Activated CD8-positive, alpha-beta T cell treated with anti-CD3 and anti-CD28 coated beads for 36 hours (primary cell): ENCODE measurements around the gene SIL1. TPM values are rescaled to one million over a fixed set of nuclear protein-coding genes. Genes with fewer than 3 reads are reported as not detected.

Experiments
- ATAC-seq: fragments of 200-7000 bp; cut with Tn5 transposase; one replicate; pipeline ENCODE4 v1.10.0; 2021; ENCODE audit warnings: mild to moderate bottlenecking, moderate library complexity
- CTCF ChIA-PET: fragments of 350-600 bp; sonication (Branson Sonifier 250); formaldehyde crosslinking; loops from one replicate; lab custom pipeline; 2021; ENCODE audit warnings: antibody characterized with exemption; lab: Charles Lee
- POLR2A ChIA-PET: fragments of 350-600 bp; sonication (Branson Sonifier 250); formaldehyde crosslinking; loops from one replicate; lab custom pipeline; 2021; ENCODE audit warnings: antibody characterized with exemption; lab: Charles Lee
- DNase-seq: peaks from one replicate; pipeline ENCODE4 v3.0.0-alpha.2; 2020
- H3K27ac Mint-ChIP-seq: one replicate; pipeline ENCODE4 v1.8.0; 2021; ENCODE audit warnings: mild to moderate bottlenecking, mixed read lengths
- H3K27me3 Mint-ChIP-seq: one replicate; pipeline ENCODE4 v1.8.0; 2021; ENCODE audit warnings: mixed read lengths
- H3K36me3 Mint-ChIP-seq: one replicate; pipeline ENCODE4 v1.8.0; 2021; ENCODE audit warnings: low read depth, mixed read lengths
- H3K4me1 Mint-ChIP-seq: one replicate; pipeline ENCODE4 v1.8.0; 2021; ENCODE audit warnings: low read depth, mixed read lengths
- H3K4me3 Mint-ChIP-seq: one replicate; pipeline ENCODE4 v1.8.0; 2021; ENCODE audit warnings: mild to moderate bottlenecking, moderate library complexity, mixed read lengths
- H3K9me3 Mint-ChIP-seq: one replicate; pipeline ENCODE4 v1.8.0; 2021; ENCODE audit warnings: mixed read lengths
- CTCF ChIP-seq: fragments of 200-600 bp; IDR thresholded peaks from one replicate; pipeline ENCODE4 v1.8.0; 2022; ENCODE audit warnings: antibody characterized with exemption, mild to moderate bottlenecking
- intact Hi-C: fragments of 100-400 bp; cut with micrococcal nuclease; formaldehyde crosslinking; loops from one replicate; pipeline ENCODE4 v1.10.0; 2022
- total RNA-seq, 2 experiments: library from RNA; stranded (reverse); gene quantifications; one replicate each; pipeline ENCODE4 v1.2.3, GENCODE V29; 2021

Gene SIL1
- total RNA-seq, 2 experiments from 2014 or later = 27.6 to 32.3 TPM

- DNase-seq = no peak
- TF ChIP-seq CTCF = no peak
- CTCF ChIA-PET = no interaction called here
- Mint-ChIP-seq H3K36me3 (peaks cover 3% of the 10 kb centered on the region), H3K9me3 (no peaks in the 10 kb centered on the region), H3K27me3 (no peaks in the 10 kb centered on the region), H3K4me1 (no peaks in the 10 kb centered on the region), H3K27ac (no peak overlapping the region), H3K4me3 (no peak overlapping the region)
- intact Hi-C loops = no loop called here
- no peak for ATAC-seq
- POLR2A ChIA-PET = no interaction called here
Observed at GRCh38 chr5:139132515-139132914, 65.7 kb downstream of the SIL1 start.

- DNase-seq = no peak
- POLR2A ChIA-PET = no interaction called here
- CTCF ChIA-PET = no interaction called here
- H3K4me3 Mint-ChIP-seq = no peak overlapping the region
- no peaks in the 10 kb centered on the region for H3K4me1 Mint-ChIP-seq
- H3K9me3 Mint-ChIP-seq = no peaks in the 10 kb centered on the region
- no peaks in the 10 kb centered on the region for H3K27me3 Mint-ChIP-seq
- H3K27ac Mint-ChIP-seq = no peak overlapping the region
- peaks cover 7% of the 10 kb centered on the region for H3K36me3 Mint-ChIP-seq
- intact Hi-C loops = loop anchor here (1.0 kb wide), 1 partner anchor 18 kb away; no protein-coding TSS in a partner anchor
- TF ChIP-seq CTCF = no peak
- ATAC-seq = no peak
Observed at GRCh38 chr5:139131921-139132432, 66.2 kb downstream of the SIL1 start.

GRCh38 chr5:139131465-139131864 lies 66.7 kb downstream of the SIL1 start:
- H3K27me3 Mint-ChIP-seq = no peaks in the 10 kb centered on the region
- no peak for DNase-seq
- intact Hi-C loops = loop anchor here (1.0 kb wide), 1 partner anchor 17 kb away; no protein-coding TSS in a partner anchor
- POLR2A ChIA-PET = no interaction called here
- H3K4me3 Mint-ChIP-seq = no peak overlapping the region
- H3K36me3 Mint-ChIP-seq = peaks cover 8% of the 10 kb centered on the region
- TF ChIP-seq CTCF = no peak
- no peaks in the 10 kb centered on the region for H3K4me1 Mint-ChIP-seq
- no peak for ATAC-seq
- CTCF ChIA-PET = no interaction called here
- H3K9me3 Mint-ChIP-seq = no peaks in the 10 kb centered on the region
- H3K27ac Mint-ChIP-seq = no peak overlapping the region

GRCh38 chr5:139131062-139131461 lies 67.1 kb downstream of the SIL1 start:
- peaks cover 6% of the 10 kb centered on the region for H3K36me3 Mint-ChIP-seq
- no peak overlapping the region for H3K27ac Mint-ChIP-seq
- H3K4me3 Mint-ChIP-seq = no peak overlapping the region
- ATAC-seq = no peak
- intact Hi-C loops = loop anchor here (1.0 kb wide), 1 partner anchor 17 kb away; no protein-coding TSS in a partner anchor
- DNase-seq = no peak
- no peaks in the 10 kb centered on the region for H3K4me1 Mint-ChIP-seq
- ChIA-PET CTCF (no interaction called here), POLR2A (no interaction called here)
- no peaks in the 10 kb centered on the region for H3K27me3 Mint-ChIP-seq
- no peaks in the 10 kb centered on the region for H3K9me3 Mint-ChIP-seq
- no peak for TF ChIP-seq CTCF

- no peak for TF ChIP-seq CTCF
- ATAC-seq = no peak
- no peaks in the 10 kb centered on the region for H3K4me1 Mint-ChIP-seq
- no peak overlapping the region for H3K4me3 Mint-ChIP-seq
- H3K9me3 Mint-ChIP-seq = no peaks in the 10 kb centered on the region
- ChIA-PET POLR2A (interaction anchor here (0.8 to 0.9 kb wide), 2 partner anchors 30 to 240 kb away, joined by 3 read pairs; no protein-coding TSS in a partner anchor), CTCF (interaction anchor here (1.0 kb wide), 1 partner anchor 61 kb away, joined by 3 read pairs; no protein-coding TSS in a partner anchor)
- peaks cover 5% of the 10 kb centered on the region for H3K36me3 Mint-ChIP-seq
- no peak for DNase-seq
- intact Hi-C loops = no loop called here
- no peak overlapping the region for H3K27ac Mint-ChIP-seq
- H3K27me3 Mint-ChIP-seq = no peaks in the 10 kb centered on the region
Observed at GRCh38 chr5:139130214-139130613, 68.0 kb downstream of the SIL1 start.
